K562 (cell line): ENCODE measurements around the gene KIF14. TPM values are rescaled to one million over a fixed set of nuclear protein-coding genes. Genes with fewer than 3 reads are reported as not detected.
A peak's percentile ranks its signal among the peaks of the same experiment; 100 is the strongest.

ENCODE experiments used
- CBX1 ChIP-seq: sonication (generic); IDR thresholded peaks from 2 replicates; pipeline ENCODE4 v1.6.1; 2016; ENCODE audit warnings: antibody characterized with exemption, low read depth, mild to moderate bottlenecking
- CREBBP ChIP-seq: IDR thresholded peaks from one replicate; pipeline ENCODE4 v1.6.1; 2012; ENCODE audit warnings: low read depth, mild to moderate bottlenecking, control low read depth, inconsistent platforms, low read length
- CTBP1 ChIP-seq: fragments of 450-650 bp; IDR thresholded peaks from 2 replicates; pipeline ENCODE4 v1.6.1; 2016; ENCODE audit warnings: borderline replicate concordance
- HDAC2 ChIP-seq: fragments of 450-650 bp; IDR thresholded peaks from 2 replicates; pipeline ENCODE4 v1.6.1; 2016; ENCODE audit warnings: mild to moderate bottlenecking
- IFI16 ChIP-seq: fragments of 250-450 bp; sonication (Bioruptor Pico); IDR thresholded peaks from 2 replicates; pipeline ENCODE4 v2.1.2; 2022; ENCODE audit warnings: mild to moderate bottlenecking, inconsistent platforms
- KLF10 ChIP-seq: fragments of 250-450 bp; sonication (Bioruptor Pico); IDR thresholded peaks from 2 replicates; pipeline ENCODE4 v1.6.1; 2021; ENCODE audit warnings: matching md5 sums
- KLF13 ChIP-seq: fragments of 450-650 bp; IDR thresholded peaks from 2 replicates; pipeline ENCODE4 v1.6.1; 2016; ENCODE audit warnings: missing genetic modification characterization, low read depth, mild to moderate bottlenecking, missing compliant biosample characterization, moderate library complexity, borderline replicate concordance
- RB1 ChIP-seq: fragments of 450-650 bp; IDR thresholded peaks from 2 replicates; pipeline ENCODE4 v1.6.1; 2017; ENCODE audit warnings: low read depth, mild to moderate bottlenecking
- SMAD4 ChIP-seq: fragments of 250-450 bp; sonication (Bioruptor Pico); conservative IDR thresholded peaks from 2 replicates; pipeline ENCODE4 v1.8.0; 2021; ENCODE audit warnings: inconsistent platforms, mild to moderate bottlenecking, moderate library complexity
- SMARCB1 ChIP-seq: IDR thresholded peaks from 2 replicates; pipeline ENCODE4 v1.6.1; 2011; ENCODE audit warnings: improper control_type of control experiment, low read depth; ENCODE audit not compliant: insufficient read length
- SNRNP70 ChIP-seq: fragments of 200-400 bp; formaldehyde crosslinking; optimal IDR thresholded peaks from 2 replicates; pipeline ENCODE3; 2017; ENCODE audit warnings: low read depth, low read length
- SUPT5H ChIP-seq: fragments of 450-650 bp; IDR thresholded peaks from 2 replicates; pipeline ENCODE4 v1.6.1; 2016
- TBL1XR1 ChIP-seq, 2 experiments: IDR thresholded peaks; 2 replicates each; pipeline ENCODE4 v1.6.1; 2012; ENCODE audit warnings: improper control_type of control experiment in 2 of 2, low read length in 2 of 2, mild to moderate bottlenecking in 1 of 2
- TFAM ChIP-seq: fragments of 250-450 bp; sonication (Bioruptor Pico); conservative IDR thresholded peaks from 2 replicates; pipeline ENCODE4 v1.5.0; 2021; ENCODE audit warnings: mild to moderate bottlenecking, moderate library complexity
- THAP7 ChIP-seq: fragments of 250-450 bp; sonication (Bioruptor Pico); IDR thresholded peaks from 2 replicates; pipeline ENCODE4 v1.5.0; 2021
- UBTF ChIP-seq, 2 experiments: IDR thresholded peaks; 2 replicates each; pipeline ENCODE4 v1.6.1; 2012; ENCODE audit warnings: improper control_type of control experiment in 2 of 2, low read depth in 2 of 2, low read length in 2 of 2, borderline replicate concordance in 1 of 2
- ZNF3 ChIP-seq: fragments of 250-450 bp; sonication (Bioruptor Pico); IDR thresholded peaks from 2 replicates; pipeline ENCODE4 v1.5.0; 2021; ENCODE audit warnings: mild to moderate bottlenecking, moderate library complexity
- ZNF586 ChIP-seq: fragments of 450-650 bp; formaldehyde crosslinking; conservative IDR thresholded peaks from 2 replicates; pipeline ENCODE4 v1.4.0; 2020; ENCODE audit warnings: mild to moderate bottlenecking, moderate library complexity
- ZNF75A ChIP-seq: fragments of 450-650 bp; formaldehyde crosslinking; IDR thresholded peaks from 2 replicates; pipeline ENCODE4 v1.4.0; 2020; ENCODE audit warnings: mild to moderate bottlenecking
- polyA plus RNA-seq, 8 experiments: library from polyadenylated mRNA; depleted of rRNA in 4 of 8; stranded (reverse) in 5 of 8; unstranded in 3 of 8; fragments of >200 nt; fragmentation: Nextera tagmentation in 2 of 8; fragmentation: Illumina TruSeq in 1 of 8; extraction: Ambion mirVana in 2 of 8; extraction: Trizol in 1 of 8; gene quantifications; 2 replicates each; pipeline versions ENCODE4 v1.2.1 to v1.2.3, GENCODE V29; 2011 to 2014; ENCODE audit warnings: inconsistent platforms in 1 of 8, missing spikeins in 1 of 8
- total RNA-seq, 7 experiments: library from RNA; depleted of rRNA in 6 of 7; stranded (reverse); fragments of >200 nt in 6 of 7; fragmentation: Illumina TruSeq in 2 of 7; extraction: Trizol in 2 of 7; gene quantifications; 2 replicates each; pipeline versions ENCODE4 v1.2.1 to v1.2.3, GENCODE V29; 2011 to 2021; ENCODE audit warnings: low replicate concordance in 1 of 7
- TF ChIP-seq, protein P1 (sequence below): sonication (generic); formaldehyde crosslinking; IDR thresholded peaks from 2 replicates; pipeline ENCODE4 v1.8.1; 2023; ENCODE audit warnings: mild to moderate bottlenecking, missing genetic modification reagents
- TF ChIP-seq, protein P2 (sequence below): fragments of 450-650 bp; formaldehyde crosslinking; IDR thresholded peaks from 2 replicates; pipeline ENCODE4 v1.4.0; 2020; ENCODE audit warnings: mild to moderate bottlenecking, mixed read lengths

The KIF14 gene
- total and polyA plus RNA-seq, 9 of the 15 experiments (the other 6 are each of a cell fraction or from before 2014, with no cell fraction given), result 11.5 to 47.4 (median 29.0) TPM

- TF ChIP-seq, protein P1, sequence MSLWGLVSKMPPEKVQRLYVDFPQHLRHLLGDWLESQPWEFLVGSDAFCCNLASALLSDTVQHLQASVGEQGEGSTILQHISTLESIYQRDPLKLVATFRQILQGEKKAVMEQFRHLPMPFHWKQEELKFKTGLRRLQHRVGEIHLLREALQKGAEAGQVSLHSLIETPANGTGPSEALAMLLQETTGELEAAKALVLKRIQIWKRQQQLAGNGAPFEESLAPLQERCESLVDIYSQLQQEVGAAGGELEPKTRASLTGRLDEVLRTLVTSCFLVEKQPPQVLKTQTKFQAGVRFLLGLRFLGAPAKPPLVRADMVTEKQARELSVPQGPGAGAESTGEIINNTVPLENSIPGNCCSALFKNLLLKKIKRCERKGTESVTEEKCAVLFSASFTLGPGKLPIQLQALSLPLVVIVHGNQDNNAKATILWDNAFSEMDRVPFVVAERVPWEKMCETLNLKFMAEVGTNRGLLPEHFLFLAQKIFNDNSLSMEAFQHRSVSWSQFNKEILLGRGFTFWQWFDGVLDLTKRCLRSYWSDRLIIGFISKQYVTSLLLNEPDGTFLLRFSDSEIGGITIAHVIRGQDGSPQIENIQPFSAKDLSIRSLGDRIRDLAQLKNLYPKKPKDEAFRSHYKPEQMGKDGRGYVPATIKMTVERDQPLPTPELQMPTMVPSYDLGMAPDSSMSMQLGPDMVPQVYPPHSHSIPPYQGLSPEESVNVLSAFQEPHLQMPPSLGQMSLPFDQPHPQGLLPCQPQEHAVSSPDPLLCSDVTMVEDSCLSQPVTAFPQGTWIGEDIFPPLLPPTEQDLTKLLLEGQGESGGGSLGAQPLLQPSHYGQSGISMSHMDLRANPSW (CRISPR knock-in tag), result peak; percentile 95; the same call in 1 of the 2 replicates
- peak; percentile 95 for TF ChIP-seq SMAD4 (CRISPR knock-in tag)
- TF ChIP-seq ZNF3, result no peak
- 0 out of 2 replicates have a peak, but pooled peaks have one; percentile 15 for TF ChIP-seq KLF13 (tag)
- TF ChIP-seq CREBBP, result no peak
- TF ChIP-seq CBX1, result peak; percentile 89
- TF ChIP-seq, protein P2, sequence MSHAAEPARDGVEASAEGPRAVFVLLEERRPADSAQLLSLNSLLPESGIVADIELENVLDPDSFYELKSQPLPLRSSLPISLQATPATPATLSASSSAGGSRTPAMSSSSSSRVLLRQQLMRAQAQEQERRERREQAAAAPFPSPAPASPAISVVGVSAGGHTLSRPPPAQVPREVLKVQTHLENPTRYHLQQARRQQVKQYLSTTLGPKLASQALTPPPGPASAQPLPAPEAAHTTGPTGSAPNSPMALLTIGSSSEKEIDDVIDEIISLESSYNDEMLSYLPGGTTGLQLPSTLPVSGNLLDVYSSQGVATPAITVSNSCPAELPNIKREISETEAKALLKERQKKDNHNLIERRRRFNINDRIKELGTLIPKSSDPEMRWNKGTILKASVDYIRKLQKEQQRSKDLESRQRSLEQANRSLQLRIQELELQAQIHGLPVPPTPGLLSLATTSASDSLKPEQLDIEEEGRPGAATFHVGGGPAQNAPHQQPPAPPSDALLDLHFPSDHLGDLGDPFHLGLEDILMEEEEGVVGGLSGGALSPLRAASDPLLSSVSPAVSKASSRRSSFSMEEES, result no peak
- peak in 1 of 2 experiments; percentile 67; a peak in 2 of 4 replicates for TF ChIP-seq TBL1XR1 (IDR thresholded peaks at IDR 0.05; ENCODE audit: low read length in 2 of 2)
- no peak for TF ChIP-seq SMARCB1
- no peak for TF ChIP-seq IFI16 (CRISPR knock-in tag)
- peak; percentile 78; the same call in 1 of the 2 replicates for TF ChIP-seq THAP7 (CRISPR knock-in tag)
- peak; percentile 10; the same call in 1 of the 2 replicates for TF ChIP-seq HDAC2
- 0 out of 2 replicates have a peak, but pooled peaks have one; percentile 7 for TF ChIP-seq ZNF586 (CRISPR knock-in tag)
- peak; percentile 97 for TF ChIP-seq SUPT5H
- TF ChIP-seq CTBP1, result peak; percentile 98
- TF ChIP-seq UBTF (IDR thresholded peaks at IDR 0.05; ENCODE audit: borderline replicate concordance in 1 of 2, low read depth in 2 of 2, low read length in 2 of 2), result peak; percentile 93 to 95; a peak in 3 of 4 replicates
- TF ChIP-seq RB1, result peak; percentile 94
- TF ChIP-seq KLF10 (CRISPR knock-in tag), result no peak
- TF ChIP-seq TFAM (CRISPR knock-in tag), result no peak
- TF ChIP-seq ZNF75A, result no peak
- TF ChIP-seq SNRNP70, result no peak
Observed at GRCh38 chr1:200669314-200670241, 49.0 kb upstream of the KIF14 start, which contains the start of gene DDX59 (continued).
